Motor neuron (in vitro differentiated cells): Measurements from ENCODE around the gene SCARF1. TPM values are rescaled to one million over a fixed set of nuclear protein-coding genes. Genes with fewer than 3 reads are reported as not detected.

Source experiments
- ATAC-seq, 8 experiments: fragments of 200-7000 bp; cut with Tn5 transposase; replicated peaks in 6 of 8; 2 replicates each; pipeline ENCODE4 v1.8.0; 2021; ENCODE audit warnings: mild to moderate bottlenecking in 8 of 8, moderate library complexity in 8 of 8
- H3K27ac ChIP-seq, 2 donors: fragments of 250-450 bp; sonication (Bioruptor Pico); 2 replicates each; pipeline ENCODE4 v1.9.0; 2021; ENCODE audit warnings: antibody characterized with exemption in 2 of 2, mild to moderate bottlenecking in 2 of 2, moderate library complexity in 1 of 2
- H3K4me1 ChIP-seq, 2 donors: fragments of 250-450 bp; sonication (Bioruptor Pico); replicated peaks in 1 of 2; 2 replicates each; pipeline ENCODE4 v1.6.1; 2021; ENCODE audit warnings: antibody characterized with exemption in 2 of 2, mild to moderate bottlenecking in 2 of 2, moderate library complexity in 1 of 2
- H3K4me3 ChIP-seq, 5 donors: fragments of 250-450 bp; sonication (Bioruptor Pico); 2 replicates each; pipeline ENCODE4 v1.9.0; 2021; ENCODE audit warnings: antibody characterized with exemption in 5 of 5, mild to moderate bottlenecking in 5 of 5, moderate library complexity in 4 of 5
- WGBS, 10 experiments: fragments of 450-650 bp; shearing (Covaris generic); methylation state at CpG; one replicate each; pipeline ENCODE4 v1.0.0; 2022; 5-methylcytosine and 5-hydroxymethylcytosine counted together
- in situ Hi-C, 9 experiments: fragments of 400-800 bp; cut with MboI; loops; one replicate each; pipeline ENCODE4 v1.15.0; 2021; ENCODE audit warnings: low sequenced_read_pairs in 9 of 9, low pct_unique_long_range_greater_than_20kb in 2 of 9; ENCODE audit not compliant: unreplicated experiment in 9 of 9
- total RNA-seq, 8 experiments: library from RNA; unstranded; fragments of 300-600 nt; gene quantifications; 2 replicates each; pipeline versions ENCODE4 v1.2.3 to v1.2.4, GENCODE V29; 2022

Gene SCARF1
- total RNA-seq, 8 experiments from 2014 or later: 0.22 to 2.4 (median 0.50) TPM

GRCh38 chr17:1630662-1631061 is 14.9 kb downstream of the SCARF1 start:
- ATAC-seq: no peak
- H3K4me1 ChIP-seq: peaks cover 15 to 16% of the 10 kb centered on the region in 2 donors
- H3K27ac ChIP-seq: no peak overlapping the region
- WGBS, 10 experiments: 40 to 100% (median 87%) methylated on average over 1 to 4 of the region's 4 CpGs; no CpG with 5 or more reads in 3 of the 10 experiments
- in situ Hi-C loops: loop anchor here in 1 of 9 experiments (10.0 kb wide), 1 partner anchor 56 kb away; no protein-coding TSS in a partner anchor
- H3K4me3 ChIP-seq: no peak overlapping the region

GRCh38 chr17:1629504-1630310 is 15.8 kb downstream of the SCARF1 start:
- in situ Hi-C loops: loop anchor here in 1 of 9 experiments (10.0 kb wide), 1 partner anchor 55 kb away; no protein-coding TSS in a partner anchor
- H3K4me1 ChIP-seq: peaks cover 20% of the 10 kb centered on the region in 2 donors
- 0 to 50% (median 15%) methylated on average over 2 to 10 of the region's 45 CpGs; no CpG with 5 or more reads in 5 of the 10 experiments for WGBS, 10 experiments
- H3K27ac ChIP-seq: peak overlapping the region; percentile 92
- peak in 1 of 8 experiments; percentile 0 for ATAC-seq
- H3K4me3 ChIP-seq: peak overlapping the region; percentile 56 to 89 (median 68)

DNA sequence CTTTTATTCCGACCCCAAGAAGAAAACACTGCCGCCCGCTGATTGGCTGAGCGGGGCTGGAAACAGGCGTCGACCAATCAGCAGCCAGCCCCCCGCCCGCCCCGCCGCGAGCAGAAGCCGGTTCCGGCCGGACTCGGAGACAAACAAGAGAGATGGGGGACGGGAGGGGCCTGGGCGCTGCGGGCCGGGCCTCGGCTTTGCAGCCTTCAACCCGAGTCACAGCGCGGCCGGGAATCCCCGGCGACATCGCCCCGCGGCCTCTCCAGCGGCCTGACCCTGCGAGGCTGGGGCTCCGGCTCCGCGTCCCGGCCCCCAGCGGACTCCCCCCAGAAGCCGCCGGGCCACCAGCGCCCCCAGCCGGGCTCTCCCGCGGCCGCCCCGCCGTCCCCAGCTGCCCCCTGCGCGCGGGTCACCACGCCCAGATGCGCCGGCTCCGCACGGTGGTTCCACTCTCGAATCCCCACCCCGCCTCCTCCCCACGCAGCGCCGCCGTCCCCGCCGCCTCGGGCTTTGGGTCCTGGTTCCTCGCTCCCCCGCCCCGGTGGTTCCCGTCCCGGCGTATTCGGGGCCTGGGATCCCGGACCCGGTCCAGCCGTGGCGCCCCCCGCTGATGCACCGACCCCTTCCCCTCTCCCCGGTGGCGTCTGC is 16.6 kb downstream of the SCARF1 start:
- WGBS, 10 experiments: no CpG with 5 or more reads among the region's 77 CpGs

DNA sequence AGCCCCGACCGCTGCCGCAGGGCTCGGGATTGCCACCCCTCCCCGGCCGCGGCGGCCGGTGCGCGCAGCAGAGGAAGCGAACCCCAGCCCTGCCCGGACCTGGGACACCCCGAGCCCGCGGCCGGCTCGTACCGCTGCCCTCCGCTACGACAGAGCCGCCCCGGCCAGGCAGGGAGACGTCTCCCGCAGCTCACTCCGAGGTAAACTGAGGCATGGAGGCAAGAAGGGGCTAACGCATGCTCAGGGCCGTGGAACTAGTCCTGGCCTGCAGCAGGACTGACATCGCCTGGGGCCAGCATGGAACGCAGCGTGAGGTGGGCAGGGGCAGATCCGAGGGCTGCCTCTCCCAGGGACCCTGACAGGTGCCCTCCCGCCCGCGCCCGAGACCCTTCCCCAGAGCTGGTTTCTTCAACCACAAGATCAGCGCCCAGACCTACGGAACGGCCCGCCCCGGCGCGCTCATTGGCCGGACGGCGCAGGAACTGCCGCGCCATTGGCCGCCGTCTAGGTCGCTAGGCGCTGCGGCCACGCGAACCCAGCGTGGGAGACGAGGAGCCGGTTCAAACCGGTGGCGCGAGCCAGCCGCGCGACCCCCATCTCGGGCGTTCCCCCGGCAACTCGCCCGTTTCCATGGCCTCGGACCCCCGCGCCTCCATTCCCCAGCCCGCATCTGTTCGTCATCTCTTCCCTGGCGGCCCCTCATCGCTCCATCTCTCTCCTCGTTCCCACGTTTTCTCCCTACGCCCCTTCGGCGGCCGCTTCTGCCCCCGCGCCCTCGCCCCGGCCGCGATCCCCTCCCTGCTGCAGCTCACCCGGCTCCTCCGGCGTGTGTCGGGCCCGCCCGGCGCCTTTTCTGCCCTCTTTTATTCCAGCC is 17.3 kb downstream of the SCARF1 start, which contains the start of gene SLC43A2:
Gene SLC43A2 (minus strand): TSS at position 853 of the 874 bp plus-strand sequence. CDS start 960 bp downstream, outside the sequence.
- WGBS, 10 experiments: 0% methylated on average over 5 to 11 of the region's 95 CpGs; no CpG with 5 or more reads in 8 of the 10 experiments
- in situ Hi-C loops: no loop called here
- Histone ChIP-seq H3K4me1 (peaks cover 20% of the 10 kb centered on the region in 2 donors), H3K4me3 (peak within 1 kb of the TSS; percentile 56 to 89 (median 68)), H3K27ac (peak within 1 kb of the TSS; percentile 92)
- ATAC-seq: peak; percentile 79 to 85 (median 81)

More for the DNA sequence above, 16.6 kb downstream of the SCARF1 start:
- in situ Hi-C loops: no loop called here
- peak; percentile 80 to 85 (median 82) for ATAC-seq
- peak overlapping the region; percentile 92 for H3K27ac ChIP-seq
- peaks cover 20% of the 10 kb centered on the region in 2 donors for H3K4me1 ChIP-seq
- peak overlapping the region; percentile 56 to 89 (median 68) for H3K4me3 ChIP-seq

GRCh38 chr17:1627182-1627981 is 18.1 kb downstream of the SCARF1 start:
- WGBS, 10 experiments: 0 to 100% (median 20%) methylated on average over 1 to 6 of the region's 39 CpGs; no CpG with 5 or more reads in 2 of the 10 experiments
- H3K27ac ChIP-seq: peak overlapping the region; percentile 92
- H3K4me1 ChIP-seq: peaks cover 20% of the 10 kb centered on the region in 2 donors
- in situ Hi-C loops: no loop called here
- peak in 1 of 8 experiments; percentile 6 for ATAC-seq
- H3K4me3 ChIP-seq: peak overlapping the region; percentile 56 to 89 (median 68)

DNA sequence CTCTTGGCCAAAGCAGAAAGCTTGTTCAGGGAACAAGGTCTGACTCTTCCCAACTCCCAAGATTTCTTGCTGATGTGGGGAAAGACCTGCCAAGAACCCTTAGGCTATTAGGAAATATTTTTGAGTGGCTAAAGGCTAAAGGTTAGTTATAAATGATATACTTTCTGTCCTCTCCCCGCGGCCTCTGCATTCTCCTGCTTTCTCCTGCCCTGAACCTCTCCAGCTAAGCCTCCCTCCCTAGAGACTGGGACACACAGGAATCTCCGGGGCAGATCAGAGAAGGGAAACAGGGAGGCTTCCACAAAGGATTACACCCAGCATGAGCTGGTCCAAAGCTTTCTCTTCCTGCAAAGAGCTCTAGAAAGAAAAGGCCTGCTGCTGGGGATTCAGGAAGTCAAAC is 19.2 kb downstream of the SCARF1 start:
- H3K27ac ChIP-seq: no peak overlapping the region
- H3K4me3 ChIP-seq: peak overlapping the region; percentile 56 to 89 (median 68)
- in situ Hi-C loops: no loop called here
- H3K4me1 ChIP-seq: peaks cover 20% of the 10 kb centered on the region in 2 donors
- 0 to 54% (median 40%) methylated on average over 1 to 3 of the region's 3 CpGs; no CpG with 5 or more reads in 3 of the 10 experiments for WGBS, 10 experiments
- ATAC-seq: no peak

DNA sequence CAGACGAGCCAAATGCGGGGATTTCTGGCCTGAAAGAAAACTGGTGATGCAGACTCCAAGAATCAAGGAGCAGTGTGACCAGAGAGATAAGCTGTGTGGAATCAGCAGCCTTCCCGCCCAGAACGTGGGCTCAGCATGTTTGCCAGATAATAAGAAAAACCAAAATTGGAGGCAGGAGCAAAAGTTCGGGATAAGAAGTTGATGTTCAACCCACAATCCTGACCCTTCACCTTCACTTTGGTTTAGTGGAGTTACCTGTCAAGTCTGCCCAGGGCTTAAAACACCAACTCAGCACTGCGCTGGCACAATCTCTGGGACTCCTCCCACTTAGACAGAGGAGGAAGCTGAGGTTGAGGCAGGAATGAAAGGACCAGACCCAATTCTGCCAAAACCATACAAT is 20.0 kb downstream of the SCARF1 start:
- ATAC-seq: no peak
- H3K27ac ChIP-seq: no peak overlapping the region
- 62 to 96% (median 82%) methylated on average over 1 to 5 of the region's 6 CpGs for whole genome bisulfite sequencing, 10 experiments
- H3K4me1 ChIP-seq: peaks cover 20% of the 10 kb centered on the region in 2 donors
- in situ Hi-C loops: no loop called here
- no peak overlapping the region for H3K4me3 ChIP-seq

DNA sequence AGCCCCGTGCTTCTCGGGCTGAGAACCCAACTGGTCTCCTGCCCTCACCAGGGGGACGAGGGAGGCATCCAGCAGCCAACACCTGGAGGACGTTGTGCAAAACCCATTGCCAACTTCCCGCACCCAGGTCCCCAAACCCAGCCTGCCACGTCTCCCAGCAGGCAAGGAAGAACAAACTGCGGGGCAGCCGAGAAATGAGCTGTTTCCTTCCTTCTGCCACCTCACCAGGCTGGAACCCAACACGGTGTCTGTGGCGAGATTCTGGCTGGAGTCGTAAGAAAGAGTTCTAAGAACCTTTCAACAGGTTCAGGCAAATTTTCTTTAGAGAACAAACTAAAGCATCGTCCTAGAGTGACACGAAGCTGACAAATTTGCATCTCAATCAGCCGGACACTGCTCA is 20.5 kb downstream of the SCARF1 start:
- Histone ChIP-seq H3K27ac (no peak overlapping the region), H3K4me1 (peaks cover 20% of the 10 kb centered on the region in 2 donors), H3K4me3 (no peak overlapping the region)
- WGBS, 10 experiments: 10 to 100% (median 84%) methylated on average over 1 to 12 of the region's 14 CpGs
- no peak for ATAC-seq
- in situ Hi-C loops: no loop called here

GRCh38 chr17:1624650-1625049 is 20.9 kb downstream of the SCARF1 start:
- in situ Hi-C loops: no loop called here
- no peak for ATAC-seq
- Histone ChIP-seq H3K4me1 (peaks cover 20% of the 10 kb centered on the region in 2 donors), H3K4me3 (no peak overlapping the region), H3K27ac (no peak overlapping the region)
- 0 to 100% (median 88%) methylated on average over 1 to 7 of the region's 12 CpGs; no CpG with 5 or more reads in 1 of the 10 experiments for WGBS, 10 experiments

- no peak for ATAC-seq
- WGBS, 10 experiments: 83 to 100% (median 93%) methylated on average over 1 to 9 of the region's 14 CpGs; no CpG with 5 or more reads in 7 of the 10 experiments
- no peak overlapping the region for H3K4me3 ChIP-seq
- H3K27ac ChIP-seq: no peak overlapping the region
- peaks cover 20% of the 10 kb centered on the region in 2 donors for H3K4me1 ChIP-seq
- in situ Hi-C loops: no loop called here
These were observed 22.4 kb downstream of the SCARF1 start for GRCh38 chr17:1623057-1623630.

- peaks cover 12% of the 10 kb centered on the region in 2 donors for H3K4me1 ChIP-seq
- peak in 2 of 8 experiments; percentile 9 to 18 for ATAC-seq
- no peak overlapping the region for H3K27ac ChIP-seq
- no peak overlapping the region for H3K4me3 ChIP-seq
- in situ Hi-C loops: no loop called here
- WGBS, 10 experiments: 81 to 100% (median 100%) methylated on average over 2 to 3 of the region's 22 CpGs; no CpG with 5 or more reads in 7 of the 10 experiments
These were observed 24.1 kb downstream of the SCARF1 start for GRCh38 chr17:1621273-1621954.
